HG03520 (cell line): ENCODE measurements around the gene CCDC71L.

Experiments used
- ATAC-seq: cut with Tn5 transposase; IDR thresholded peaks from one replicate; pipeline ENCODE4 v1.9.1; 2021; ENCODE audit warnings: mild to moderate bottlenecking, moderate library complexity; ENCODE audit not compliant: unreplicated experiment

The CCDC71L gene

DNA sequence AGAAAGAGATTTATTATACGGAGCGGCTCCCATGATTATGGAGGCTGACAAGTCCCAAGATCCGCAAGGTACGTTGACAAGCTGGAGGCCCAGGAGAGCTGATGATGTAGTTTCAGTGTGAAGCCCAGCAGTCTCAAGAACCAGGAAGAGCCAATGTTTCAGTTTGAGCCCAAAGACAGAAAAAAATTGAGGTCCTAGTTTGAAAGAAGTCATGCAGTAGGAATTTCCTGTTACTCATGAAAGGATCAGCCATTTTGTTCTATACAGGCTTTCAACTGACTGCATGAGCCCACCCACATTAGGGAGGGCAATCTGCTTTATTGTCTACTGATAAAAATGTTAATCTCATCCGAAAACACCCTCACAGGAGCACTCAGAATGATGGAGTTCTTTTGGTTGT is 51.5 kb downstream of the CCDC71L start:
- no peak for ATAC-seq

GRCh38 chr7:106608661-106609060 is 52.3 kb downstream of the CCDC71L start:
- no peak for ATAC-seq
